H1 (cell line): ENCODE results near the gene MRPL39. TPM values are rescaled to one million over a fixed set of nuclear protein-coding genes. Genes with fewer than 3 reads are reported as not detected.
"Not testable (repeated sequence)": the region's sequence is repeated elsewhere in the genome, so short reads cannot be mapped to it uniquely, and the experiment has no call there.

Source experiments
- CTCF ChIA-PET: fragments of 300-600 bp; sonication (Branson Sonifier 250); formaldehyde crosslinking; loops from one replicate; lab custom pipeline; 2021; ENCODE audit not compliant: partially characterized antibody; lab: Charles Lee
- POLR2A ChIA-PET: fragments of 300-600 bp; sonication (Branson Sonifier 250); formaldehyde crosslinking; loops from one replicate; lab custom pipeline; 2021; ENCODE audit warnings: inconsistent platforms; ENCODE audit not compliant: partially characterized antibody; lab: Charles Lee
- DNase-seq, 2 experiments: peaks; one replicate each; pipeline versions ENCODE4 v3.0.0 to v3.0.0-alpha.2; 2010 to 2022; ENCODE audit warnings: low spot score in 2 of 2, low read depth in 1 of 2, mixed read lengths in 1 of 2
- FAIRE-seq: peaks from 2 replicates; lab custom pipeline; 2011; peaks lifted over from hg19 to GRCh38; lab: Jason Lieb, UNC
- H2AFZ ChIP-seq: 2 replicates; pipeline ENCODE4 v1.8.1; 2012; ENCODE audit warnings: low read length, inconsistent platforms
- H2AK5ac ChIP-seq: 2 replicates; pipeline ENCODE4 v1.6.1; 2013; ENCODE audit warnings: low read depth, low read length
- H2BK120ac ChIP-seq: replicated peaks from 2 replicates; pipeline ENCODE3; 2013; ENCODE audit warnings: low read depth, low read length, inconsistent platforms
- H2BK12ac ChIP-seq: 2 replicates; pipeline ENCODE4 v1.6.1; 2013; ENCODE audit warnings: low read depth, low read length
- H2BK15ac ChIP-seq: 2 replicates; pipeline ENCODE4 v1.6.1; 2013; ENCODE audit warnings: low read length
- H2BK20ac ChIP-seq: 2 replicates; pipeline ENCODE4 v1.6.1; 2013; ENCODE audit warnings: low read length
- H2BK5ac ChIP-seq: 2 replicates; pipeline ENCODE4 v1.6.1; 2013; ENCODE audit warnings: low read depth, low read length
- H3K14ac ChIP-seq: 2 replicates; pipeline ENCODE4 v1.6.1; 2013; ENCODE audit warnings: inconsistent platforms; ENCODE audit not compliant: insufficient read length
- H3K18ac ChIP-seq: 2 replicates; pipeline ENCODE4 v1.6.1; 2013; ENCODE audit warnings: low read length; ENCODE audit errors: extremely low read depth
- H3K23ac ChIP-seq: 2 replicates; pipeline ENCODE4 v1.6.1; 2013; ENCODE audit warnings: inconsistent platforms; ENCODE audit not compliant: insufficient read length
- H3K23me2 ChIP-seq: 2 replicates; pipeline ENCODE4 v1.6.1; 2013; ENCODE audit warnings: low read depth, low read length
- H3K27ac ChIP-seq: 2 replicates; pipeline ENCODE4 v1.6.1; 2011; ENCODE audit warnings: low read depth, low read length, inconsistent platforms
- H3K27me3 ChIP-seq, 4 experiments: replicated peaks in 1 of 4; 1 replicate in 1 of 4; 2 replicates in 3 of 4; pipeline versions ENCODE4 v1.6.1 to v1.8.1; 2011 to 2013; ENCODE audit warnings: low read length in 3 of 4, mild to moderate bottlenecking in 3 of 4, inconsistent platforms in 2 of 4, mixed read lengths in 2 of 4, moderate library complexity in 1 of 4; ENCODE audit not compliant: control insufficient read depth in 3 of 4, insufficient read depth in 3 of 4; ENCODE audit errors: extremely low read depth in 1 of 4
- H3K36me3 ChIP-seq, 4 experiments: 2 replicates each; pipeline versions ENCODE4 v1.6.1 to v1.8.1; 2011 to 2013; ENCODE audit warnings: mild to moderate bottlenecking in 4 of 4, low read length in 3 of 4, moderate library complexity in 2 of 4, control low read depth in 1 of 4, inconsistent platforms in 1 of 4; ENCODE audit not compliant: insufficient read depth in 4 of 4, control insufficient read depth in 2 of 4
- H3K4ac ChIP-seq: replicated peaks from 2 replicates; pipeline ENCODE3; 2013; ENCODE audit warnings: low read length, low read depth, mixed read lengths, inconsistent platforms; ENCODE audit not compliant: insufficient read length
- H3K4me1 ChIP-seq, 4 experiments: replicated peaks in 1 of 4; 1 replicate in 1 of 4; 2 replicates in 3 of 4; pipeline versions ENCODE4 v1.6.1 to v1.8.1; 2011 to 2013; ENCODE audit warnings: low read length in 3 of 4, inconsistent platforms in 2 of 4, mixed read lengths in 1 of 4; ENCODE audit not compliant: insufficient read depth in 4 of 4, control insufficient read depth in 3 of 4
- H3K4me2 ChIP-seq, 2 experiments: 2 replicates each; pipeline versions ENCODE4 v1.6.1 to v1.8.1; 2011 to 2013; ENCODE audit warnings: low read depth in 2 of 2, low read length in 2 of 2, control low read depth in 1 of 2, inconsistent platforms in 1 of 2, mild to moderate bottlenecking in 1 of 2; ENCODE audit not compliant: insufficient read depth in 1 of 2
- H3K4me3 ChIP-seq, 4 experiments: fragments of 200-600, 300-600 bp in 1 of 4; sonication (generic), shearing (Covaris generic), sonication (Bioruptor Twin) in 1 of 4; 2 replicates each; pipeline versions ENCODE4 v1.5.1 to v1.8.1; 2011 to 2016; ENCODE audit warnings: low read length in 4 of 4, low read depth in 3 of 4, control low read depth in 2 of 4, inconsistent platforms in 2 of 4, mild to moderate bottlenecking in 2 of 4, mixed read lengths in 1 of 4, moderate library complexity in 1 of 4; ENCODE audit not compliant: insufficient read depth in 2 of 4; ENCODE audit errors: extremely low read depth in 1 of 4
- H3K56ac ChIP-seq: replicated peaks from 2 replicates; pipeline ENCODE3; 2013; ENCODE audit warnings: low read depth, mild to moderate bottlenecking, mixed read lengths, low read length, inconsistent platforms; ENCODE audit not compliant: insufficient read length
- H3K79me1 ChIP-seq: 2 replicates; pipeline ENCODE4 v1.6.1; 2013; ENCODE audit warnings: low read depth, low read length, control low read depth
- H3K79me2 ChIP-seq, 2 experiments: 2 replicates each; pipeline versions ENCODE4 v1.6.1 to v1.8.1; 2012 to 2013; ENCODE audit warnings: low read length in 2 of 2, mild to moderate bottlenecking in 2 of 2, inconsistent platforms in 1 of 2; ENCODE audit not compliant: insufficient read depth in 2 of 2, control insufficient read depth in 1 of 2
- H3K9ac ChIP-seq, 4 experiments: replicated peaks in 1 of 4; 1 replicate in 1 of 4; 2 replicates in 3 of 4; pipeline versions ENCODE4 v1.6.1 to v1.8.1; 2011 to 2013; ENCODE audit warnings: low read depth in 3 of 4, low read length in 3 of 4, control low read depth in 2 of 4, mild to moderate bottlenecking in 2 of 4, moderate library complexity in 2 of 4, inconsistent platforms in 1 of 4; ENCODE audit errors: extremely low read depth in 1 of 4
- H3K9me3 ChIP-seq, 2 experiments: 2 replicates each; pipeline versions ENCODE4 v1.6.1 to v1.8.1; 2012 to 2013; ENCODE audit warnings: mild to moderate bottlenecking in 2 of 2, moderate library complexity in 2 of 2, control low read depth in 1 of 2, inconsistent platforms in 1 of 2, low read depth in 1 of 2, low read length in 1 of 2, mixed read lengths in 1 of 2; ENCODE audit not compliant: insufficient read depth in 2 of 2
- H4K20me1 ChIP-seq, 2 experiments: replicated peaks in 1 of 2; 2 replicates each; pipeline versions ENCODE3 to v1.8.1; 2011 to 2013; ENCODE audit warnings: inconsistent platforms in 2 of 2, low read length in 2 of 2, mild to moderate bottlenecking in 1 of 2; ENCODE audit not compliant: insufficient read depth in 2 of 2, control insufficient read depth in 1 of 2
- H4K5ac ChIP-seq: 2 replicates; pipeline ENCODE4 v1.6.1; 2013; ENCODE audit warnings: low read length, low read depth, mixed read lengths, inconsistent platforms; ENCODE audit not compliant: insufficient read length
- H4K8ac ChIP-seq: 2 replicates; pipeline ENCODE4 v1.8.0; 2013; ENCODE audit warnings: mild to moderate bottlenecking, moderate library complexity, low read length, inconsistent platforms; ENCODE audit not compliant: insufficient read depth; ENCODE audit errors: extremely low read depth
- H4K91ac ChIP-seq: replicated peaks from 2 replicates; pipeline ENCODE3; 2013; ENCODE audit warnings: low read length, mixed read lengths, inconsistent platforms; ENCODE audit not compliant: insufficient read length
- WGBS, 2 experiments: shearing (Covaris generic) in 1 of 2; methylation state at CpG; one replicate each; pipeline versions ENCODE4 v1.1.6 to v1.1.7; 2013 to 2015; ENCODE audit warnings: low lambda C conversion rate in 2 of 2, mixed read lengths in 2 of 2, inconsistent platforms in 1 of 2, low coverage in 1 of 2, missing lambda C conversion rate in 1 of 2; ENCODE audit not compliant: insufficient replicate concordance in 2 of 2, insufficient coverage in 1 of 2, insufficient read length in 1 of 2; ENCODE audit errors: extremely low coverage in 1 of 2, missing lambda C conversion rate in 1 of 2; 5-methylcytosine and 5-hydroxymethylcytosine counted together
- polyA plus RNA-seq, 7 experiments: library from polyadenylated mRNA; depleted of rRNA in 3 of 7; stranded (reverse) in 5 of 7; unstranded in 2 of 7; fragments of >200 nt in 5 of 7; fragments of 200-250 nt in 2 of 7; gene quantifications; 1 replicate in 5 of 7; 2 replicates in 1 of 7; 4 replicates in 1 of 7; pipeline versions ENCODE4 v1.2.1 to v1.2.3, GENCODE V29; 2011 to 2013; ENCODE audit warnings: missing spikeins in 2 of 7, mixed read lengths in 2 of 7
- total RNA-seq: library from RNA; stranded (reverse); fragmentation: NEBNext Ultra II Directional; extraction: Animal tissue kit (Norgen Biotek cat#: 25700); gene quantifications from 2 replicates; pipeline ENCODE4 v1.2.1, GENCODE V29; 2021

Gene MRPL39
- total and polyA plus RNA-seq, 2 of the 8 experiments (the other 6 are each of a cell fraction or from before 2014, with no cell fraction given), result 20.3 to 43.2 TPM

- H2BK15ac ChIP-seq, H3K14ac ChIP-seq, H3K4me2 ChIP-seq, H2BK20ac ChIP-seq, H3K56ac ChIP-seq, FAIRE-seq, H2AK5ac ChIP-seq, H2BK12ac ChIP-seq, H2BK5ac ChIP-seq, H3K27me3 ChIP-seq, H3K9ac ChIP-seq, H4K20me1 ChIP-seq, H4K91ac ChIP-seq, POLR2A ChIA-PET, H3K79me1 ChIP-seq, H3K4me3 ChIP-seq, DNase-seq, H3K4me1 ChIP-seq, H3K27ac ChIP-seq, H2BK120ac ChIP-seq, H3K36me3 ChIP-seq, H3K9me3 ChIP-seq, H3K18ac ChIP-seq, H4K8ac ChIP-seq, H2AFZ ChIP-seq, H3K23me2 ChIP-seq, H3K23ac ChIP-seq, H3K4ac ChIP-seq, H3K79me2 ChIP-seq, H4K5ac ChIP-seq: not testable (repeated sequence)
- CTCF ChIA-PET, result interaction anchor here (0.6 to 2.5 kb wide), 4 partner anchors 73 to 177 kb away, joined by 3 to 11 read pairs (median 4); no protein-coding TSS in a partner anchor
- 91% methylated on average over 11 of the region's 11 CpGs; no CpG with 5 or more reads in 1 of the 2 experiments for whole genome bisulfite sequencing, 2 experiments
These were observed 18.7 kb upstream of the MRPL39 start for GRCh38 chr21:25625776-25626555.
